GM23338 (cell line): Measurements from ENCODE around the gene IBA57. TPM values are rescaled to one million over a fixed set of nuclear protein-coding genes. Genes with fewer than 3 reads are reported as not detected.

Experiments used
- ATAC-seq: fragments of 200-7000 bp; cut with Tn5 transposase; 3 replicates; pipeline ENCODE4 v1.9.1; 2020
- DNase-seq: peaks from one replicate; pipeline ENCODE4 v3.0.0-alpha.2; 2015; ENCODE audit warnings: low spot score
- H2AFZ ChIP-seq: fragments of 200-600 bp; sonication (generic); 2 replicates; pipeline ENCODE4 v1.8.0; 2016; ENCODE audit warnings: antibody characterized with exemption, mild to moderate bottlenecking, moderate library complexity
- H3F3A ChIP-seq: fragments of 200-600 bp; sonication (generic); replicated peaks from 2 replicates; pipeline ENCODE4 v1.8.0; 2017; ENCODE audit warnings: antibody characterized with exemption, mixed run types, low read depth
- H3K27ac ChIP-seq: fragments of 200-600 bp; sonication (generic); 2 replicates; pipeline ENCODE4 v1.6.1; 2016; ENCODE audit warnings: low read depth
- H3K27me3 ChIP-seq: fragments of 200-600 bp; sonication (generic); 2 replicates; pipeline ENCODE4 v1.8.0; 2016; ENCODE audit warnings: mild to moderate bottlenecking, mixed run types, moderate library complexity; ENCODE audit not compliant: insufficient read depth
- H3K36me3 ChIP-seq: fragments of 200-600 bp; sonication (generic); 2 replicates; pipeline ENCODE4 v1.8.0; 2016; ENCODE audit warnings: mild to moderate bottlenecking; ENCODE audit not compliant: insufficient read depth
- H3K4me1 ChIP-seq: fragments of 200-600 bp; sonication (generic); 2 replicates; pipeline ENCODE4 v1.8.0; 2016; ENCODE audit warnings: mild to moderate bottlenecking, moderate library complexity; ENCODE audit not compliant: insufficient read depth
- H3K4me2 ChIP-seq: fragments of 200-600 bp; sonication (generic); 2 replicates; pipeline ENCODE4 v1.7.1; 2017; ENCODE audit warnings: mixed run types
- H3K4me3 ChIP-seq: fragments of 200-600 bp; sonication (generic); 2 replicates; pipeline ENCODE4 v1.6.1; 2016; ENCODE audit warnings: mixed run types
- H3K79me2 ChIP-seq: fragments of 200-600 bp; sonication (generic); replicated peaks from 2 replicates; pipeline ENCODE4 v1.8.0; 2017; ENCODE audit warnings: mild to moderate bottlenecking; ENCODE audit not compliant: insufficient read depth
- H3K9me2 ChIP-seq: fragments of 200-600 bp; sonication (generic); 2 replicates; pipeline ENCODE4 v1.8.0; 2017; ENCODE audit not compliant: insufficient read depth
- H4K20me1 ChIP-seq: fragments of 200-600 bp; sonication (generic); replicated peaks from 2 replicates; pipeline ENCODE4 v1.8.0; 2017; ENCODE audit warnings: mild to moderate bottlenecking; ENCODE audit not compliant: insufficient read depth
- H3K27ac Mint-ChIP-seq: 2 replicates; pipeline ENCODE4 v1.8.0; 2020; ENCODE audit warnings: inconsistent platforms, mild to moderate bottlenecking, moderate library complexity, mixed read lengths
- H3K27me3 Mint-ChIP-seq: 3 replicates; pipeline ENCODE4 v1.8.0; 2022; ENCODE audit warnings: low read depth, mild to moderate bottlenecking, moderate library complexity, mixed read lengths, inconsistent platforms; ENCODE audit not compliant: insufficient read depth, poor library complexity
- H3K36me3 Mint-ChIP-seq: 3 replicates; pipeline ENCODE4 v1.8.0; 2021; ENCODE audit warnings: low read depth, mild to moderate bottlenecking, inconsistent platforms, moderate library complexity, mixed read lengths
- H3K4me1 Mint-ChIP-seq: 3 replicates; pipeline ENCODE4 v1.8.0; 2020; ENCODE audit warnings: mild to moderate bottlenecking, inconsistent platforms, mixed read lengths
- H3K4me3 Mint-ChIP-seq: 3 replicates; pipeline ENCODE4 v1.8.0; 2021; ENCODE audit warnings: moderate library complexity, mild to moderate bottlenecking, inconsistent platforms, mixed read lengths
- H3K9me3 Mint-ChIP-seq: 3 replicates; pipeline ENCODE4 v1.8.0; 2020; ENCODE audit warnings: moderate library complexity, mild to moderate bottlenecking, inconsistent platforms, mixed read lengths
- CREB1 ChIP-seq: fragments of 250-450 bp; sonication (Bioruptor Pico); IDR thresholded peaks from 2 replicates; pipeline ENCODE4 v1.5.0; 2020; ENCODE audit warnings: low read depth, mild to moderate bottlenecking, moderate library complexity
- JUNB ChIP-seq: IDR thresholded peaks from one replicate; pipeline ENCODE4 v1.6.1; 2016; ENCODE audit warnings: antibody characterized with exemption; ENCODE audit not compliant: unreplicated experiment
- STAT1 ChIP-seq: IDR thresholded peaks from one replicate; pipeline ENCODE4 v1.6.1; 2016; ENCODE audit warnings: antibody characterized with exemption; ENCODE audit not compliant: unreplicated experiment
- ZNF114 ChIP-seq: fragments of 250-450 bp; sonication (Bioruptor Pico); IDR thresholded peaks from 2 replicates; pipeline ENCODE4 v1.5.0; 2020; ENCODE audit warnings: mild to moderate bottlenecking, moderate library complexity
- ZNF331 ChIP-seq: fragments of 250-450 bp; sonication (Bioruptor Pico); IDR thresholded peaks from 2 replicates; pipeline ENCODE4 v1.5.0; 2020; ENCODE audit warnings: low read depth, mild to moderate bottlenecking, moderate library complexity
- polyA plus RNA-seq: library from polyadenylated mRNA; unstranded; fragments of >200 nt; fragmentation: Nextera tagmentation; extraction: Ambion mirVana; gene quantifications from 2 replicates; pipeline ENCODE4 v1.2.1, GENCODE V29; 2016
- total RNA-seq: library from RNA; depleted of rRNA; stranded (reverse); fragments of >200 nt; shearing (Covaris generic); gene quantifications from 2 replicates; pipeline ENCODE4 v1.2.3, GENCODE V29; 2014
- TF ChIP-seq, protein P1 (sequence below): fragments of 250-450 bp; sonication (Bioruptor Pico); IDR thresholded peaks from 2 replicates; pipeline ENCODE4 v1.5.0; 2020; ENCODE audit warnings: mild to moderate bottlenecking, moderate library complexity

Gene IBA57
- total and polyA plus RNA-seq, 2 experiments from 2014 or later, result 1.1 to 10.3 TPM

DNA sequence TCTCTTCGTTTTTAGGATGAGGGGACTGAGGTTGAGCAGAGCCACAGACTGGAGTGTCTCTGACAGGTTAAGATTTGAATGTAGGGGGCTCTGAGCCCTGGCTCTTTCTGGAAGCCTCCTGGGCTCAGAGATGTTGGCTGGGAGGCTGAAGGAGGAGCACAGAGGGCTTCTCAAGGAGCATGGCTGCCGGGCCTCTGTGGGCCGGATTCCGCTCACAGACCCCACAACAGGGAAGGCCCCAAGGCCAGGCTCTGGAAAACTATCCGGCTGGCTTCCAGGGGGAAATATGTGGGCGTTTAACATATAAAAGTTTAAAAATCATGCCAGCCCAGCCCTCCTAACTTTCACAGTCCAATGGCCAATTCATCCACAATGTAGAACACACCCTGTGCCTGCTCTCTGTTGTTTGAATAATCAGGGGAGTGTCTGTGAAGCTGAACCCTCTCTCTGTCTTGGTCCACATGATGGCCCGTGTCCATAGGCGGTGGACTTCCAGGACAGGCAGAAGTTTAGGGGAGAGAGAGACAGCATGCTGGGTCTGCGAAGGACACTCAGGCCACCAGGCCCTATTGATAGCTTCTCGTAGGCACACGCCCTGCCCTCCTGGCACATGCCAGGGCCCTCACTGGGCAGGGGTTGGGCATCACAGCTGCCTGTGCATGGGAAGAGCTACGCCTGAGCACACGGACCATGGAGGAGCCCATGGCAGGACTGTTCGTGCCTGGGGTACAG lies 53.1 kb downstream of the IBA57 start (continued):
- TF ChIP-seq, protein P1, sequence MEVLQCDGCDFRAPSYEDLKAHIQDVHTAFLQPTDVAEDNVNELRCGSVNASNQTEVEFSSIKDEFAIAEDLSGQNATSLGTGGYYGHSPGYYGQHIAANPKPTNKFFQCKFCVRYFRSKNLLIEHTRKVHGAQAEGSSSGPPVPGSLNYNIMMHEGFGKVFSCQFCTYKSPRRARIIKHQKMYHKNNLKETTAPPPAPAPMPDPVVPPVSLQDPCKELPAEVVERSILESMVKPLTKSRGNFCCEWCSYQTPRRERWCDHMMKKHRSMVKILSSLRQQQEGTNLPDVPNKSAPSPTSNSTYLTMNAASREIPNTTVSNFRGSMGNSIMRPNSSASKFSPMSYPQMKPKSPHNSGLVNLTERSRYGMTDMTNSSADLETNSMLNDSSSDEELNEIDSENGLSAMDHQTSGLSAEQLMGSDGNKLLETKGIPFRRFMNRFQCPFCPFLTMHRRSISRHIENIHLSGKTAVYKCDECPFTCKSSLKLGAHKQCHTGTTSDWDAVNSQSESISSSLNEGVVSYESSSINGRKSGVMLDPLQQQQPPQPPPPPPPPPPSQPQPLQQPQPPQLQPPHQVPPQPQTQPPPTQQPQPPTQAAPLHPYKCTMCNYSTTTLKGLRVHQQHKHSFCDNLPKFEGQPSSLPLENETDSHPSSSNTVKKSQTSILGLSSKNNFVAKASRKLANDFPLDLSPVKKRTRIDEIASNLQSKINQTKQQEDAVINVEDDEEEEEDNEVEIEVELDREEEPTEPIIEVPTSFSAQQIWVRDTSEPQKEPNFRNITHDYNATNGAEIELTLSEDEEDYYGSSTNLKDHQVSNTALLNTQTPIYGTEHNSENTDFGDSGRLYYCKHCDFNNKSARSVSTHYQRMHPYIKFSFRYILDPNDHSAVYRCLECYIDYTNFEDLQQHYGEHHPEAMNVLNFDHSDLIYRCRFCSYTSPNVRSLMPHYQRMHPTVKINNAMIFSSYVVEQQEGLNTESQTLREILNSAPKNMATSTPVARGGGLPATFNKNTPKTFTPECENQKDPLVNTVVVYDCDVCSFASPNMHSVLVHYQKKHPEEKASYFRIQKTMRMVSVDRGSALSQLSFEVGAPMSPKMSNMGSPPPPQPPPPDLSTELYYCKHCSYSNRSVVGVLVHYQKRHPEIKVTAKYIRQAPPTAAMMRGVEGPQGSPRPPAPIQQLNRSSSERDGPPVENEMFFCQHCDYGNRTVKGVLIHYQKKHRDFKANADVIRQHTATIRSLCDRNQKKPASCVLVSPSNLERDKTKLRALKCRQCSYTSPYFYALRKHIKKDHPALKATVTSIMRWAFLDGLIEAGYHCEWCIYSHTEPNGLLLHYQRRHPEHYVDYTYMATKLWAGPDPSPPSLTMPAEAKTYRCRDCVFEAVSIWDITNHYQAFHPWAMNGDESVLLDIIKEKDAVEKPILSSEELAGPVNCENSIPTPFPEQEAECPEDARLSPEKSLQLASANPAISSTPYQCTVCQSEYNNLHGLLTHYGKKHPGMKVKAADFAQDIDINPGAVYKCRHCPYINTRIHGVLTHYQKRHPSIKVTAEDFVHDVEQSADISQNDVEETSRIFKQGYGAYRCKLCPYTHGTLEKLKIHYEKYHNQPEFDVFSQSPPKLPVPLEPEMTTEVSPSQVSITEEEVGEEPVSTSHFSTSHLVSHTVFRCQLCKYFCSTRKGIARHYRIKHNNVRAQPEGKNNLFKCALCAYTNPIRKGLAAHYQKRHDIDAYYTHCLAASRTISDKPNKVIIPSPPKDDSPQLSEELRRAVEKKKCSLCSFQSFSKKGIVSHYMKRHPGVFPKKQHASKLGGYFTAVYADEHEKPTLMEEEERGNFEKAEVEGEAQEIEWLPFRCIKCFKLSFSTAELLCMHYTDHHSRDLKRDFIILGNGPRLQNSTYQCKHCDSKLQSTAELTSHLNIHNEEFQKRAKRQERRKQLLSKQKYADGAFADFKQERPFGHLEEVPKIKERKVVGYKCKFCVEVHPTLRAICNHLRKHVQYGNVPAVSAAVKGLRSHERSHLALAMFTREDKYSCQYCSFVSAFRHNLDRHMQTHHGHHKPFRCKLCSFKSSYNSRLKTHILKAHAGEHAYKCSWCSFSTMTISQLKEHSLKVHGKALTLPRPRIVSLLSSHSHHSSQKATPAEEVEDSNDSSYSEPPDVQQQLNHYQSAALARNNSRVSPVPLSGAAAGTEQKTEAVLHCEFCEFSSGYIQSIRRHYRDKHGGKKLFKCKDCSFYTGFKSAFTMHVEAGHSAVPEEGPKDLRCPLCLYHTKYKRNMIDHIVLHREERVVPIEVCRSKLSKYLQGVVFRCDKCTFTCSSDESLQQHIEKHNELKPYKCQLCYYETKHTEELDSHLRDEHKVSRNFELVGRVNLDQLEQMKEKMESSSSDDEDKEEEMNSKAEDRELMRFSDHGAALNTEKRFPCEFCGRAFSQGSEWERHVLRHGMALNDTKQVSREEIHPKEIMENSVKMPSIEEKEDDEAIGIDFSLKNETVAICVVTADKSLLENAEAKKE (CRISPR knock-in tag), result no peak
- TF ChIP-seq STAT1 (no peak), CREB1 (CRISPR knock-in tag) (no peak), ZNF114 (no peak), JUNB (no peak)

DNA sequence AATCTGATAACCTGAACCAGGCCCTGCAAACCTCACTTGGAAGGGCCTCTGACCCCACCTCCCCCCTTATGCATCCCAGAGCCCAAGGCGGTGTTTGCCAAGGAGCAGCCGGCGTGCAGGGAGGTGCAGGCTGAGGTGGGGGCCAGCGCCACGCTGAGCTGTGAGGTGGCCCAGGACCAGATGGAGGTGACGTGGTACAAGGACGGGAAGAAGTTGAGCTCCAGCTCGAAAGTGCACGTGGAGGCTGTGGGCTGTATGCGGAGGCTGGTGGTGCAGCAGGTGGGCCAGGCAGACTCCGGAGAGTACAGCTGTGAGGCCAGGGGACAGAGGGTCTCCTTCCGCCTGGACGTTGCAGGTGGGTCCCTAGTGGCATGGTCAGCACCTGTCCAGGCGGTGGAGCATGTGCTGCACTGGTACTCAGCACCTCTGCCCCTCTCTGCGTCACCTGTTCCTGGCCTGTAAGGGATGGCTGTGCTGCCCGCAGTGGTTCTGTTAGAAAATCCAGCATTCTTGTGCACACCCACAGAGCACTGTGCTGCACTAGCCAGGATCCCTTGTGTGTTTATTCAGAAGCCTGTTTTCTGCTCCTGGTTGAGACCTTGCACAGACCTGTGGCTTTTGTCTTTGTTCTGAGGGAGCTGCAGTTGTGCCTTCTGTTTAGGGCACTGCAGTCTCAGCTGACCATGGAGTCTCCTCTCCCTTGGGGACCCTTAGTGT lies 53.8 kb downstream of the IBA57 start:
- H3K36me3 Mint-ChIP-seq, result peaks cover 64% of the 10 kb centered on the region
- DNase-seq (no peak), ATAC-seq (no peak)
- peaks cover 3% of the 10 kb centered on the region; the same call in 1 of the 3 replicates for H3K9me3 Mint-ChIP-seq
- H3K4me1 Mint-ChIP-seq, result 0 out of 3 replicates have a peak, but pooled peaks cover 3% of the 10 kb centered on the region
- no peak overlapping the region for H2AFZ ChIP-seq
- no peak overlapping the region for H3K27ac Mint-ChIP-seq
- H3K4me3 Mint-ChIP-seq, result no peak overlapping the region
- H3K79me2 ChIP-seq, result no peaks in the 10 kb centered on the region; the same call in 1 of the 2 replicates
- H3K27me3 Mint-ChIP-seq, result peaks cover 9% of the 10 kb centered on the region
- no peak overlapping the region for H3K4me2 ChIP-seq
- no peak overlapping the region for H3K4me3 ChIP-seq
- H3K4me1 ChIP-seq, result no peaks in the 10 kb centered on the region
- H3F3A ChIP-seq, result no peaks in the 10 kb centered on the region
- H3K36me3 ChIP-seq, result peaks cover 18% of the 10 kb centered on the region; the same call in 1 of the 2 replicates
- no peak overlapping the region for H3K27ac ChIP-seq
- H3K27me3 ChIP-seq, result no peaks in the 10 kb centered on the region
- H4K20me1 ChIP-seq, result peaks cover 8% of the 10 kb centered on the region
- H3K9me2 ChIP-seq, result no peaks in the 10 kb centered on the region
- TF ChIP-seq, protein P1 (CRISPR knock-in tag), result no peak
- TF ChIP-seq STAT1, result no peak
- no peak for TF ChIP-seq ZNF331
